HepG2 (cell line): ENCODE data around the gene ZBTB46. TPM values are rescaled to one million over a fixed set of nuclear protein-coding genes. Genes with fewer than 3 reads are reported as not detected.

Source experiments
- ATAC-seq: fragments of 200-7000 bp; cut with Tn5 transposase; 3 replicates; pipeline ENCODE4 v1.9.1; 2020; ENCODE audit warnings: mild to moderate bottlenecking, moderate library complexity
- BruUV-seq: library from RNA; stranded (reverse); fragments of 400-500 nt; replicated peaks from 2 replicates; lab custom pipeline; 2021; lab: Mats Ljungman, UMichigan
- CTCF ChIA-PET: fragments of 300-600 bp; formaldehyde crosslinking; extraction: SDS; loops from one replicate; lab custom pipeline; 2021; ENCODE audit warnings: low total read pairs, inconsistent platforms, low intra/inter-chr PET ratio; lab: Yijun Ruan, JAX
- POLR2A ChIA-PET: fragments of 350-600 bp; sonication (Branson Sonifier 250); formaldehyde crosslinking; loops from one replicate; lab custom pipeline; 2020; ENCODE audit warnings: antibody characterized with exemption, inconsistent platforms; lab: Yijun Ruan, JAX
- DNase-seq: peaks from one replicate; pipeline ENCODE4 v3.0.0-alpha.2; 2015; ENCODE audit warnings: low spot score
- FAIRE-seq: peaks from 3 replicates; lab custom pipeline; 2011; peaks lifted over from hg19 to GRCh38; lab: Jason Lieb, UNC
- H2AFZ ChIP-seq: one replicate; pipeline ENCODE4 v1.6.1; 2011; ENCODE audit warnings: low read length, inconsistent platforms
- H3K27ac ChIP-seq: fragments of 300-600 bp; 3 replicates; pipeline ENCODE4 v1.8.0; 2011; ENCODE audit warnings: mixed run types, mild to moderate bottlenecking, mixed read lengths, low read length, inconsistent platforms; ENCODE audit not compliant: insufficient read depth; ENCODE audit errors: extremely low read length
- H3K27me3 ChIP-seq, 2 experiments: fragments of 200-600 bp in 1 of 2; 2 replicates in 1 of 2; 3 replicates in 1 of 2; pipeline versions ENCODE4 v1.6.0 to v1.8.0; 2011; ENCODE audit warnings: low read length in 2 of 2, mild to moderate bottlenecking in 2 of 2, moderate library complexity in 2 of 2, inconsistent platforms in 1 of 2; ENCODE audit not compliant: insufficient read depth in 2 of 2, control insufficient read depth in 1 of 2
- H3K36me3 ChIP-seq, 2 experiments: fragments of 200-600 bp in 1 of 2; replicated peaks in 1 of 2; 2 replicates in 1 of 2; 3 replicates in 1 of 2; pipeline versions ENCODE4 v1.5.1 to v1.8.0; 2011; ENCODE audit warnings: low read length in 2 of 2, inconsistent platforms in 1 of 2; ENCODE audit not compliant: insufficient read depth in 2 of 2, control insufficient read depth in 1 of 2
- H3K4me1 ChIP-seq: 2 replicates; pipeline ENCODE4 v1.5.1; 2012; ENCODE audit warnings: low read length, inconsistent platforms; ENCODE audit not compliant: insufficient read depth
- H3K4me2 ChIP-seq: 2 replicates; pipeline ENCODE4 v1.6.0; 2011; ENCODE audit warnings: low read depth, low read length, inconsistent platforms
- H3K4me3 ChIP-seq, 3 experiments: fragments of 200-600 bp in 1 of 3; sonication (generic), shearing (Covaris generic) in 1 of 3; replicated peaks in 1 of 3; 2 replicates each; pipeline ENCODE4 v1.5.1; 2011 to 2016; ENCODE audit warnings: low read length in 3 of 3, inconsistent platforms in 2 of 3, low read depth in 2 of 3, mild to moderate bottlenecking in 2 of 3, control low read depth in 1 of 3, mixed read lengths in 1 of 3; ENCODE audit not compliant: insufficient read depth in 1 of 3
- H3K79me2 ChIP-seq: one replicate; pipeline ENCODE4 v1.6.1; 2011; ENCODE audit warnings: low read length, inconsistent platforms; ENCODE audit not compliant: insufficient read depth
- H3K9ac ChIP-seq: 2 replicates; pipeline ENCODE4 v1.6.0; 2011; ENCODE audit warnings: mild to moderate bottlenecking, low read depth, low read length, inconsistent platforms; ENCODE audit not compliant: insufficient read depth
- H3K9me3 ChIP-seq: 2 replicates; pipeline ENCODE4 v1.5.1; 2012; ENCODE audit warnings: mild to moderate bottlenecking, low read length
- H4K20me1 ChIP-seq: 2 replicates; pipeline ENCODE4 v1.6.0; 2011; ENCODE audit warnings: inconsistent platforms, mild to moderate bottlenecking, low read length, moderate library complexity; ENCODE audit not compliant: insufficient read depth
- MED8 ChIP-seq: sonication (generic); formaldehyde crosslinking; IDR thresholded peaks from 2 replicates; pipeline ENCODE4 v1.8.1; 2023; ENCODE audit warnings: mild to moderate bottlenecking, missing genetic modification reagents; ENCODE audit not compliant: insufficient replicate concordance
- NR0B2 ChIP-seq: sonication (generic); formaldehyde crosslinking; IDR thresholded peaks from 2 replicates; pipeline ENCODE4 v1.4.0; 2020; ENCODE audit warnings: mild to moderate bottlenecking, missing genetic modification reagents
- ZBTB44 ChIP-seq: sonication (generic); formaldehyde crosslinking; IDR thresholded peaks from 2 replicates; pipeline ENCODE4 v1.4.0; 2020; ENCODE audit warnings: missing genetic modification reagents
- ZFP36 ChIP-seq: fragments of 150-350 bp; IDR thresholded peaks from 2 replicates; pipeline ENCODE4 v1.6.1; 2018; ENCODE audit warnings: borderline replicate concordance, low read length, low read depth; ENCODE audit not compliant: partially characterized antibody
- ZMAT3 ChIP-seq: sonication (generic); formaldehyde crosslinking; conservative IDR thresholded peaks from 2 replicates; pipeline ENCODE4 v1.7.0; 2021; ENCODE audit warnings: missing genetic modification reagents
- WGBS: methylation state at CpG from one replicate; pipeline ENCODE4 v1.1.6; 2017; ENCODE audit warnings: low lambda C conversion rate; 5-methylcytosine and 5-hydroxymethylcytosine counted together
- in situ Hi-C: cut with HindIII; loops from 2 replicates; pipeline ENCODE4 v1.10.0; 2017; ENCODE audit warnings: low pct_unique_long_range_greater_than_20kb; ENCODE audit not compliant: extremely low pct_ligation_motif_present
- intact Hi-C: fragments of 100-400 bp; cut with micrococcal nuclease; formaldehyde crosslinking; loops from one replicate; pipeline ENCODE4 v1.10.0; 2022; ENCODE audit not compliant: unreplicated experiment
- polyA plus RNA-seq, 8 experiments: library from polyadenylated mRNA; depleted of rRNA in 3 of 8; stranded (reverse) in 7 of 8; unstranded in 1 of 8; fragments of >200 nt; fragmentation: Illumina TruSeq in 4 of 8; extraction: Trizol in 4 of 8; gene quantifications; 2 replicates each; pipeline versions ENCODE4 v1.2.1 to v1.2.3, GENCODE V29; 2011 to 2016; ENCODE audit warnings: low read depth in 4 of 8, missing spikeins in 1 of 8, mixed read lengths in 1 of 8; ENCODE audit not compliant: insufficient read depth in 1 of 8
- total RNA-seq, 5 experiments: library from RNA; depleted of rRNA; stranded (reverse); fragments of >200 nt; fragmentation: Illumina TruSeq; extraction: Trizol; gene quantifications; 2 replicates each; pipeline ENCODE4 v1.2.3, GENCODE V29; 2016; ENCODE audit warnings: low read depth in 1 of 5

ZBTB46 gene
- total and polyA plus RNA-seq, 2 of the 13 experiments (the other 11 are each of a cell fraction or from before 2014, with no cell fraction given): 1.6 to 13.5 TPM

DNA sequence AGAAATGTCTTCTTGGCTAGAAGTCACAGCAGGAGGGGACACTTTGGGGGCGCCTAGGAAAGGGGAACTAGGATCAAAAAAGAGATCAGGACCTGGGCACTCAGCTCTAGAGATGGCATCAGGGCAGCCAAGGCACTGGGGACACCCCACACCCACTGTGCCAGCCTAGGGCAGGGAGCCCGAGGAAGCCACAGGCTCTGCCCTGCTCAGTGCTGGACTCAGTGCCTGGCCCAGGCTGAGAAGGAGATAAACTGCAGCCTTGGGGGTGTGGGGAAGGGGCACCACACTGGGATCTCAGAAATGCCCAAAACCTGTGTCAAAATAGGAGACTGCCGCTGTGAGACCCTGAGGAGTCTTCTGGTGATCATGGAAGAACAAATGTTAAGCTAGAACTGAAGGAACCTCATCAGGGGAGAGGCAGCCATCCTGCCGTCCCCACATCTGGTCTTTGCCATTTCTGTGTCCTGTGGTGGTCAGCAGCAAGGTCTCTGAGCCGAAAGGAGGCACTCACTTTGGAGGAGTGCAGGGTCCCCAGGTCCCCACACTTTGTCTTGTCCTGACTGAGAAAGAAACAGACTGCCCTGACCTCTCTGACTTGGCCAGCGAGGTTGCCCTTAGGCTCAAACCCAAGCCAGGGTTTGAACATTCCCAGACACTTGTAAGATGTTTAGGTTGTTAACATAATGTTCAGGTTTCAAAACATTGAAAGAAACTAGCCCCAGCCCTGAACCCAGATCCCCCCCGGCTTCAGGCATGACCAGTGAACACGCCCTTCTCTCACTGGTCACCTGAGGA lies 125.6 kb downstream of the ZBTB46 start:
- FAIRE-seq (no peak), ATAC-seq (no peak)
- CTCF ChIA-PET: interaction anchor here (1.7 to 3.2 kb wide), 2 partner anchors 153 to 159 kb away, joined by 5 to 15 read pairs; partner anchors contain the start of gene TPD52L2
- intact Hi-C loops: loop anchor here (2.0 kb wide), 2 partner anchors 35 to 159 kb away; partner anchors contain the start of gene TPD52L2
- H2AFZ ChIP-seq: no peak overlapping the region
- H3K9me3 ChIP-seq: no peaks in the 10 kb centered on the region
- H3K79me2 ChIP-seq: peaks cover 42% of the 10 kb centered on the region
- H3K27me3 ChIP-seq: no peaks in the 10 kb centered on the region; a peak in 1 of 5 replicates
- no TSS peak for BruUV-seq
- H3K4me2 ChIP-seq: no peak overlapping the region
- no peak overlapping the region for H3K27ac ChIP-seq
- TF ChIP-seq MED8 (CRISPR knock-in tag) (peak; percentile 25), ZFP36 (no peak), NR0B2 (CRISPR knock-in tag) (0 out of 2 replicates have a peak, but pooled peaks have one; percentile 33), ZBTB44 (CRISPR knock-in tag) (no peak), ZMAT3 (CRISPR knock-in tag) (0 out of 2 replicates have a peak, but pooled peaks have one; percentile 54)
- TF ChIP-seq, all 625 proteins: peak for 3
- in situ Hi-C loops: loop anchor here (5.0 to 10.0 kb wide), 3 partner anchors 37 to 152 kb away; no protein-coding TSS in a partner anchor
- no peak overlapping the region for H3K9ac ChIP-seq
- no peak for DNase-seq
- H4K20me1 ChIP-seq: peaks cover 10% of the 10 kb centered on the region; the same call in 1 of the 2 replicates
- H3K36me3 ChIP-seq: peaks cover 20 to 43% of the 10 kb centered on the region in 2 experiments
- peaks cover 29% of the 10 kb centered on the region for H3K4me1 ChIP-seq
- POLR2A ChIA-PET: interaction anchor here (1.2 to 12.4 kb wide), 3 partner anchors 19 to 47 kb away, joined by 3 to 190 read pairs (median 55); partner anchors contain the start of genes LIME1 and SLC2A4RG
- no peak overlapping the region for H3K4me3 ChIP-seq
- WGBS: 91% methylated on average over 8 of the region's 8 CpGs
